HG02623 (cell line): ENCODE measurements around the gene FAM131B.
"Not testable (repeated sequence)": the region's sequence is repeated elsewhere in the genome, so short reads cannot be mapped to it uniquely, and the experiment has no call there.

ENCODE experiments used
- ATAC-seq: cut with Tn5 transposase; IDR thresholded peaks from one replicate; pipeline ENCODE4 v1.9.1; 2021; ENCODE audit warnings: moderate library complexity; ENCODE audit not compliant: unreplicated experiment

FAM131B gene

DNA sequence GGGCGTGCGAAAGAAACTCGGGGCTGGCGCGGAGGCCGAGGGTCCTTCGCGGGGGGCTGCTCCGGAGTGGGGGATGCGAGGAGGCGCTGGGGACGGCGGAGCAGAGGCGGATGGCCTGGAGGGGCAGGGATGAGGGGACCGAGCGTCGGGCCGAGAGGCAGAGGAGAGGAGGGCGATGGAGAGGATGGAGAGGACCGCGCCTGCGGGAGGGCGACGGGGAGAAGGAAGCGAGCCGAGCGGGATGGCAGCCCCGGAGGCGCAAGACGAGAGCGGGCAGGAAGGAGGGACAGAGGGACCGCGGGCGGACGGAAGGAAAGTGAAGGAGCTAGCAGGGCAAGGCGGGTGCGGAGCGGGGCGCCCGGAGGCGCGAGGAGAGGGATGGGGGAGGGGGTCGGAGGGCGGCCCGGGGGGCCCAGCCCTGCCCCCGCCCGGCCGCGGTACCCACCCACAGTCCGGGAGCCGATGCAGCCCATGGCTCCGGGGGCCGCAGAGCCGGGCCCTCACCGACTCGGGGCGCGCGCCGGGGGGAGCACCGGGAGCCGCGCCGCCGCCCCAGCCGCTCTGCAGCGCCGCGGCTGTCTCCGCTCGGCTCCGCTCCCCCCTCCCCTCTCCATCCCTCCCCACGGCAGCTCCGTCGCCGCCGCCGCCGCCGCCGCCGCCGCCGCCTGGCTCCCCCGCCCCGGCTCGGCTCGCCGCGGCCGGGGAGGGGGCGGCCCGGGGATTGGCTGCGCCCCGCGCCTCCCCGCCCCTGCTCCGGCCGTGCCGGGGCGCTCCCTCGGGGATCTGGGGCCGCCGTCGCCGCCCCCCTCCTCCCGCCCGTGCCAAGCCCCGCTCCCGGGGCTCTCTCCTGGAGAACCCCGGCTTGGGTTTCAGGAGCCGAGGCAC is at the start of gene FAM131B:
Gene FAM131B, minus strand, starts transcription at position 583 of the 885 bp plus-strand sequence. Its CDS starts 110 bp downstream, at position 473.
- no peak for ATAC-seq

DNA sequence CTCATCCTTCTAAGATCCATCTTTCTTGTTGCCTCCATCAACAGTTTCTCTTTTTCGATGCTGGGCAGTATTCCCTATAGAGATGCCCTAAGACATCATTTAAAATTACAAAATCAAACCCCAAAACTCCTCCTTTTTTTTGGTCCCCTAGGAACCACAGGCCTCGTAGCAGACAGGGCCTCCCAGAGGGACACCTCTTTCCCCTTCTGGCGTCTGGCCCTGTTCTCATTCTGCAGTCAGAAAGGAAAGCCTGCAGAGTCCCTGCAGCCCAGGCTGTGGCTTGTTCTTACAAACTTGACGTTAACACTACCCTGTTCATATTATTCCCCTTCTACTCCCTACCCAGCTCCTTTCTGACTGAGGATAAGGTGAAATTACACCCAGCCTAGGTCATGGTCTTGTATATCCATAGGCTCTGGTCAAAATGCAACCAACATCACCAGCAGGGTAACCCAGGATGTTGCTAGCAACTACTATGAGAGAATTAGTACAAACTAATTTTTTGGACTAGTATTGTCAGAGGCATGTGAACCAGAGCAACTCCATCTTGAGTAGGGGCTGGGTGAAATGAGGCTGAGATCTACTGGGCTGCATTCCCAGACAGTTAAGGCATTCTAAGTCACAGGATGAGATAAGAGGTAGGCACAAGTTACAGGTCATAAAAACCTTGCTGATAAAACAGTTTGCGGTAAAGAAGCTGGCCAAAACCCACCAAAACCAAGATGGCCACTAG is 49.6 kb upstream of the FAM131B start:
- no peak for ATAC-seq

DNA sequence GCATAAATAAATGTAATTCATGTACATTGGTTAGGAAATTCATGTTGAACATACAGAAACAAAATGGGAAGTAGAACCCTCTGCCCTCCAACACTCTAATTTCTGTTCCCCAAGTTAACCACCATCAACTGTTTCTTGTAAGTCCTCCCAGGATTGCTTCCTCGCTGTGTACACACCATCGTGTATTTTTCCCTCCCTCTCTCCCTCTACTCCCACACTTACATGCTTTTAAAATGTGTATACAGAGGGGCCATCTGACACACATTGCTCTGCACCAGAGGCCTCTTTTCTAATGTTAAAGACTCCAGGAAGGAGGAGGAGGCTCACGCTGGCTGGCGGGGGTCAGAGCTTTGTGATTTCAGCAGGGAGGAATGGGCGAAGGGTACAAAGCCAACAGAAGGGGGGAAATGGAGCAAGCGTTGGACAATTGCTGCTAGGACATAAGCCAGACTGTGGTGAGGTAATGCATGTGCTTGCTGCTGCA is 48.0 kb upstream of the FAM131B start:
- no peak for ATAC-seq

DNA sequence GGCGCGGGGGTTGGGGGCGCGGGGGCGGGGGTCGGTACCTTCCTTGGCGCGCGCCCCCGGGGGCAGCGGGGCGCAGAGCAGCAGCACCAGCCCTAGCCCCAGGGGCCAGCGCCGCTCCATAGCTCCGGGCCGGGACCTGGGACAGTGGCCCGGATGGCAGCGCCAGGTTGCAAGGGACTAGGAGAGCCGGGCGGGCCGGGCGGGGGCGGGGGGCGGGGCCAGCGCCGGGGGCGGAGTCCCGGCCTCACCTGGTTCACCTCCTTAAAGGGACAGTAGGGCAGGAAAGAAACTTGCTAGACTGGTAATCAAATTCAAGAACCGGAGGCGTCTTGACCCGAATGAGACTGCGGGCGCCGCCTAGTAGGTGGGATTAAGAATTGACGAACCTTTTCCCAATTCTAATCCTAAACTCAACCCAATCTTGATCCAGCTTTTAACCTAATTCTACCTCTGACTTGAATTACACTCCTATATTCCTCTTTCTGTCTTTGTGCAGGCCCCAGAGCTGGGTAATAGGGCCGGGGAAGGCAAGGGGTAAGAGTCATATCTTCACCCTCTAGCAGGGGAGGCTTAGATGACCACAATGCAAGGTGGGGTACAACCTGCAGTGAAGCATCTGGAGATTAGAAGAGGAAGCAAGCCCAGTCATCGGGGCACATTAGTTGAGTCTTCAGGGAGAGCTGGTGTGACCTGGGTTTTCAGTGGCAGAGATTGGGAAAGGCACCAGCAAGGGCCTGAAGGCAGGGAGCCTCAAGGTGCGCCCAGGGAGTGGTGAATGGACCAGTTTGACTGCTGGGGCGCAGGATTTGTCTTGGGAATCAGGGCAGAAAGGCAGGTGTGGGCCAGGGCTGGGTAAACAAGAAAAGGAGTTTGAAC is 46.4 kb upstream of the FAM131B start, which contains the start of gene EPHA1:
Gene EPHA1, minus strand, starts transcription at position 171 of the 876 bp plus-strand sequence. Its CDS starts 51 bp downstream, at position 120.
- ATAC-seq: no peak

DNA sequence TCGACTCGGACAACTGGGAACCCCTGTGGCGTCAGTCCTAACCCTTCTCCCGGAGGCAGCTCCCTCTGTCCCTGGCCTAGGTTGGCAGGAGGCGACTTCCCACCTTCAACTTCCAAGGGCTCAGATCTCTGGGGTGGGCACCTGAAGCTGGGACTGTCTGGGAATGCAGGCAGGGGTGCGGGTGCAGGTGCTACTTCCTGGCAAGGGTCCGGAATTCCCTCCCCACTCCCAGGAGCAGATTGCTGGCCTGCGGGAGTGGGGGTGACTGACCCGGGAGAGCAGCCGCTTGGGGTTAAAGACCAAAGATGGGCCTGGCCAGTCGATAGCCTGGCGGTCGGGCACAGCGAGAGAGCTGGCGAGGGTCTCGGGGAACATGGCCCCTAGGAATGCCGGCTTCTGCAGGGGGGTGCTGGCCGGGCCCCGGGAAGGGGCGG is 45.8 kb upstream of the FAM131B start:
- ATAC-seq: no peak

DNA sequence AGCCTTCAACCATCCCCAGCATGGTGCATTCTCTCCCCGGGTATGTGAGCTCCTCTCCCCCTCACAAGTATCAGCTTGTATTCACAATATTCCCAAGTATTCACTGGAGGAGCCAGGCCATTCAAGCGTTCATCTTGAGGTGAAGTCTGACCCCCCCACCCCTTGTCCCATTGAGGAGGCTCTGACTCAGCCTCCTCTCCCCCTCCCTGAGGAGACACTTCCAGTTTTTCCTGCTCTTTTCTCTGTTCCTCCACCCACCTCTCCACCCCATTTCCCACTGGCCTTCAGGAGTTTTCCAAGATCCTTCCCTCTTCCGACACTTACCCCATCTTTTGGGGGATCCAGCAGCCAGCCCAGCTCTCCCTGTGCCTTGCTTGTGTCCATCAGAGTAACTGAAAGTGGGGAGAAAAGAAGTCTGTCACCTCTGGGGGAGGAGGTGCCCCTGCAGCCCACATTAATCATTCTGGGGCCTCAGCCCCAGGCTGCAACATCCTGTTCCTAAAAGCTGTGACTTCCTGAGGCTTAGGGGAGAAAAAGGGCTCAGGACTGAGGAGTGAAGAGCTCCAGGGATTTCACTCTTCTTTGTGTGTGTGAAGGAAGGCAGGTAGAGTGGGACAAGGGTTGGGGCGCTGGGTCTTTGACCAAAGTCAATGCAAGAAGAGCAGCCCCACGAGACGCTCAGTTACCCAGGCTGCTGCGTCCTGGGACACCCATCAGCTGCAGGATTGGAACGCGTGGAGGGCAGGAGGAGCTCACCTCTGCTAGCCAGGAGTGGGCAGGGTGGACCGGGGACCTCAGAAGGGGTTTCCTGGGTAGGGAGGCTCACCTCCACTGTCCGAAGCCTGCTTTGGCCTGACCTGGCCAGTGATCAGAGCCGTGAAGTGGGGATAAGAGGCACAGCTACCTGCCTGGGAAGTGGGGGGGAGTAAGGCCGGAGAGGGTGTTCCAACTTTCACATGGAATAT is 45.1 kb upstream of the FAM131B start:
- ATAC-seq: no peak

DNA sequence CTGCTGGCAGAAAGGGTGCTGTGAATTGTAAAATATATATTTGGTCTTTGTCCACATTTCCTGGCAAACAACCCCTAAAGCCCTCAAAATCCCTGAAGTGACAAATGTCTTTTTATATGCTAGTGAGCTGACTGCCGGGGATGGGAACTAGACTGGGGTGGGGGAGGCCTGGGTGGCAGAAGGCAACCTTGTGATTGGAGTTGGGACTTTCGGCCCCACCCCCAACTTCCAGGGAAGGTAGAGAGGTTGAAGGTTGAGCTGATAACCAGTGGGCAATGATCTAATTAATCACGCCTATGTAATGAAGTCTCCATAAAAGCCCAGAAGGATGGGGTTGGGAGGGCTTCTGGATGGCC is 43.5 kb upstream of the FAM131B start:
- ATAC-seq: no peak

DNA sequence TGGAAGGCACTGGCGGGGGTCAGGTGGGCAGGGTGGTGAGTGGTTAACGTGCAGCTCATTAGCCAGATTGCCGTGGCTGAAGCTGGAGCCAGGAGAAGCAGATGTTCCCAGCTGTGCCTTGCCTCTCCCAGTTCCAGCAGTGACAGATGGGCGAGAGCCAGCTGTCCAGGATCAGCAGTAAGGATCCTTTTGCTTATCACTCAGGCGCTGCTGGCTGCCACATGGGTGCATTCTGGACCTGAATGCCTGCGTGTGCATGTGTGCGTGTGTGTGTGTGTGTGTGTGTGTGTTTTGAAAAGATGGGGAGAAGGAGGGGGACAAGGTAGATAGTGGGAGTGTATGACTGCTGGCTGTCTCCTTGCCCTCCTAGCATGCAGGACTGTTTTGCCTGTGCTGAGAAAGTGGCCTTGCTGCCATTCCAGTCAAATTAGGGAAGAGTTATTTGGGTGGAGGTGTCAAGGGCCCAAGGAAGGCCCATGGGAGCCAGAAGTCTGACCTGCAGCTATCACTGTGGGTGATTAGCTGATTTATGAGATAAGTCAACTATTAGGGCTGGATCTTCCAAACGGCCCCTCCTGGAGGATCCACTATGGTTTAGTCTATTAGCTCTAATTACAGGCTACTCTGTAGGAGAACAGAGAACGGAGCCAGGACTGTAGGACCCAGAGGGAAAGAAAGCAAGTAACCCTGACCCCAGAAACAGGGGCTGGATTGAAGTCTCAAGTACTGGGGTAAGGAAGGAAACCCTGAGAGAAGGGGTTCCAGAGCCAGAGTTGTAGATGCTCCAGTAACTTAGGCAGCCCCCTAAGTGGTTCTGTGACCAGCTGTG is 42.9 kb upstream of the FAM131B start:
- ATAC-seq: no peak

DNA sequence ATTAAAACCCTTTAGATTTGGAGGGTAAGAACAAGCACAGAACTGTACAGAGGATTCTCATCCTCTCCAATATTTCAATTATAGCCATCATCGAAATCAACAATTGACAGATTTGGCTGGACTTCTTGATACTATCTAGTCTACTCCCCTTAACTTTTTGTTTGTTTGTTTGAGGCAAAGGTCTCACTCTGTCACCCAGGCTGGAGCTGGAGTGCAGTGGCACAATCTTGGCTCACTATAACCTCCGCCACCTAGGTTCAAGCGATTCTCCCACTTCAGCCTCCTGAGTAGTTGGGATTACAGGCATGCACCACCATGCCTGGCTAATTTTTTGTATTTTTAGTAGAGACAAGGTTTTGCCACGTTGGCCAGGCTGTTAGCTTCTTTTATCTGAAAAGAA is 39.7 kb upstream of the FAM131B start:
- ATAC-seq: not testable (repeated sequence)

DNA sequence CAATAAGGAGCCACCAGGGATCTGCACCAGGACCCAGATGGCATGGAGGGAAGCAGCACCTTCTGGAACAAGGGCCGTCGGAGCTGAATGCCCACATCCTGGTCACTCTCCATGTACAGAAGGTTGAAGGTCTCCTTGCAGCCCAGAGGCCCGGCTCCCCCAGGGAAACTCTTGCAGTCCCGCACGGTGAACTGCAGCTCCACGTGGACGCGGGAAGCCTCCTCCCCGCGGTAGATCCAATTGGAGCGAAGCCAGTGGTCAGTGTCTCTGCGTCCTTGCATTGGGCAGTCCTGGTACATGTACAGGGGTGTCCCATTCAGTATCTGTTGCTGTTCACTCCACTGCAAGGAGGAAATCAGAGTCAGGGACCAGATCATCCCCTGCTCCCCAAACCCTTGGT is 38.8 kb upstream of the FAM131B start:
- no peak for ATAC-seq

DNA sequence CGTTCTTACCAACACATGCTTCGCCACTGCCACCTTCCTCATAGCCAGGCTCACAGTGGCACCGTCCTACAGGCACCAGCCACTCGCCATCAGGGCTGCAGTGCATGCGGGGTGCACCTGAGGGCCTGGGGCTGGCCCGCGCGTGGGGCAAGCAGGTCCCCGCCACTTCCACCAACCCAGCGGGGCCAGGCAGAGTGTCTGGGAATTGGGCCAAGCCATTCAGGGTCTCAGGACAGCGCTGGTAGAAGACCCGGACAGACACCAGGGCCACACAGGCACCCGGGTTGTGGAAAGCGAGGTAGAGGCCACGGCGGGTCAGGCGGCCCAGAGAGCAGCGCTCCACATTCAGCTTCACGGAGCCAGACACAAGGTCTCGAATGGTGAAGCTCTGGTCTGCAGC is 37.1 kb upstream of the FAM131B start:
- ATAC-seq: no peak

DNA sequence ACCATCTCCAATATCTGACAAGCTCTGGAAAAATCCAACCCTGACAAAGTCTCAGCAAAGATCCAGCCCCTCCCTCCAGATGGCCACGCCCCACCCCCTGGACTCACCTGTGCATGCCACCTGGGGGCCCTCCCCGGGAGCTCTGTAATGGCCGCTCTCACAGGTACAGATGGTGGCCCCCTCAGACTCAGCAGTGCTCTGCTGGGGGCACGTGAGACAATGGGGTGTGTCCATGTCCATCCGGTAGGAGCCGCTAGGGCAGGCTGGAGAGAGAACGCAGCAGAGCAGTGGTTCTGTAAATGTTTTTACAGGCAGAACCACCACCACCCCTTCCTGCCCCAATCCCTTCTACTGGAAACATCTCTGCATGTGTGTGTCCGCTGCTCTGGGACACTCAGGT is 36.6 kb upstream of the FAM131B start:
- no peak for ATAC-seq

DNA sequence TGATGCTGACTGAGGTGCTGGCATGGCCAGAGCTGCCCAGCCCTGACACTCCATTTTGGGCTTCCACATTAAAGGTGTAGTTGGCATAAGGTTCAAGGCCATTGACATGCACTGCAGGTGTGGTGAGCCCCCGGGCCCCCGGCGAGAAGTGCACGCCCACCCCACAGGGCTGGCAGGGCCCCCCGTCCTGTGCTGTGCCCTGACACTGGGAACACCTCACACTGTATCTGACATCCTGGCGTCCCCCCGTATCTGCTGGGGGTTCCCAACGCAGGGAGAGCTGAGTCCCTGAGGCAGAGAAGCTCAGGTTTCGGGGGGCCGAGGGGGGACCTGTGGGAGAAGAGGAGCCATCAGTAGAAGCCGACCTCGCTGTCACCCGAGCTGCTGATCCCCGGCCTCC is 36.1 kb upstream of the FAM131B start:
- ATAC-seq: no peak

DNA sequence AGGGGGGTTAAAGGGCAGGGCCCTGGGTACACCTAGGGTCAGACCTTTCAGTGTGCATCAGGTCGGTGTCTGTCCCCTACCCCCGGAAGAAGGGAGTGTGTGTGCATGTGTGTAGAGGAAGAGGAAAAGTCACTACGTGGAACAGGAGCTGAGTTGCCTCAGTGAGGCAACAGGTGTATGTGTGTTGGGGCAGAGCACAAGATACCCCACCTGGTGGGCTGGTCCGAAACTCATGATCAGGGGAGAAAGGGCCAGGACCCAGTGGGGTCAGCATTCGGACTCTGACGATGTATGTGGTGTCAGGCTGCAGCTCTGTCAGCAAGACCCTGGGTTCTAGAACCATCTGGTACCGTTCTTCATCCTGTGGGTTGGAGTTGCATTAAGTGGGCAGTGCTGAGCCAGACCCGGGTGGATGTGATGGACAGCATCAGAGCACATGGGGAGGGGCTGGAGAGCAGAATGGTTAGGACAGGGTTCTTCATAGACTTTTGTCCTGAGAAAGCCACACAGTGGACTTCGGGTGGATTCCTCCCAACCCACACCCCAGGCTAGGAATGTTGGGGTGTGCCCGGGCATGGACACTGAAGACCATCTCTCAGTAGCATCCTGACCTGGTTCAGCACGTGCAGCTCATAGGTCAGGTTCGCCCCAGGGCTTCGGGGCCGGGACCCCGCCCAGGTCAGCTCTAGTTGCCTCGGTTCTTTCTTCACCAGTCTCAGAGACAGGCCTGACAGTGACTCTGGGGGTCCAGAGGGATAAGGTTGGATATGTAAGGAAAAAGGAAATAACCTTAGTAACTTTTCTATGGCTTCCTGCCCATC is 35.4 kb upstream of the FAM131B start:
- ATAC-seq: no peak

DNA sequence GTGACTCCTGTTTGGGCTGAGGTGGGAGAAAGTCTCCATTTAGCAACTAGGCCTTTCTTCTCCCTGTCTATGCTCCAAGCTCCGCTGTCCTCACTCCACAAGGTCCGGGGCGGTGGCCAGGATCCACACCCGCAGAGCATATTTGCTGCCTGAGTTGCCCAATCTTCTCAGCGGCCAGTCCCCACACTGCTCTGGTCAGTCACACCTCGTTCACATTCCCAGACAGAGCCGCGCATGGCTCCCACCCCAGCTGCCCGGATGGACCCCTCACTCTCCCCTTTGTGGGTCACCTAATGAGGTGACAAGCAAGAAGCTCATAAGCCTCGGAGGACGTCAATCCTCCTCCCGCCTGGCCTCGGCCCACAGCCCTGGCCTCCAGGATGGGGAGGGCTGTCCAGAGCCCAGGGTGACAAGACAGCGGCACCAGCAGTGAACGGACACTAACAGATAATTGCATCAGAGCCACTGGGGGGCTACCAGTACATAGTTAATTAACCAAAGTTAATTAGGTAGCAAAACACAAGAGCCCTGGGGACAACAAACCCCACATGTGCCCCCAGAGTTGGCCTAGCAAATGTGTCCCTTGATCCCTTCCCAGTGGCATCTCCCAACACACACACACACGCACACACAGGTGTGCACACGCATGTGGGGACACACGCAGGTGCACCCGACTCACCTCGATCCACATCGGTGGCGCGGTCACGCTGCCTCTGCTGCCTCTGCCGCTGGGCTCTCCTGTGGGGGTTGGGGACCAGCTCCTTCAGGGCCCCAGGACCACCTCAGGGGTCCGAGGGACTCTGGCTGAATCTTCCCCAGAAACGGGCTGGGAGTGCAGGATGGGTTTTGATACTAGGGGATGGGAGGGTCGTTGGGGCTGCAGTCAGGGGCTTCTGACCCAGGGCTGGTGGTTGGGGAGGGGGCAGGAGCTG is 34.4 kb upstream of the FAM131B start:
- no peak for ATAC-seq

DNA sequence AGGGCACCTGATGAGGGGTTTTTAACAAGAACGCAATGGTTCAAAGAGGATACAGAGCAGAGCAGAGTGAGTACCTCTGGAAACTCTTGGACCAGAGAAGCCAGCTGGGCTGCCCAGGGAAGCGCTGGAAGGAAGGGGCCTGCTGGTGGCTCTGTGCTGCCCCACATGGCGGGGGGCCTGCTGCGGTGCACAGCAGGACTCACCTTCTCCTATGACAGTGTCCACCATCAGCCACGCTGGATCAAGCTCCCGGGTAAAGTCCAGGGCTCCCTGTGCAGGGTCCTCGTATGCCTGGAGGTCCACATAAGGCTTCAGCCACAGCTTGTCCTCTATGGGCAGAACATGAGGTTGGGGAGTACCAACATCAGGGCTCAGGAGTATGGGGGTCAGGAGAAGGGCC is 33.7 kb upstream of the FAM131B start:
- ATAC-seq: no peak
